Hematopoietic multipotent progenitor cell (in vitro differentiated cells): ENCODE data around the gene GAA. TPM values are rescaled to one million over a fixed set of nuclear protein-coding genes. Genes with fewer than 3 reads are reported as not detected.

Experiments used
- DNase-seq, 3 donors: peaks; one replicate each; pipeline ENCODE4 v3.0.0-alpha.2; 2011 to 2015; ENCODE audit warnings: low read depth in 2 of 3, low spot score in 2 of 3
- total RNA-seq: library from RNA; depleted of rRNA; stranded (reverse); fragments of >200 nt; gene quantifications from one replicate; pipeline ENCODE4 v1.2.3, GENCODE V29; 2012

Gene GAA
- total RNA-seq, 1 donor: 46.6 TPM

DNA sequence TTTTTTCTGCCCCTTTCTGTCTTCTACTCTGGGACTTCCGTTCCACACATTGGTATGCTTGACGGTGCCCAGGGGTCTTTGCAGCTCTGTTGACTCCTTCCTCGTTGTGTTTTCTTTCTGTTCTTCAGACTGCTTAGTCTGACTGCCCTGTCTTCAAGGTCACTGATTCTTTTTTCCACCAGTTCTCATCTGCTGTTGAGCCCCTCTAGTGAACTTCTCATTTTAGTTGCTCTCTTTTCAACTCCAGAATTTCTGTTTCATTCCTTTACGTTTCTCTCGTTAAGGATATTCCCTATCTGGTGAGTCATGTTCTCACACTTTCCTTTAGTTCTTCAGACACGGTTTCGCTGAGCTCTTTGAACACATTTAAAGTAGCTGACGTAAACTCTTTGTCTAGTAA, 13.8 kb downstream of the GAA start:
- DNase-seq: no peak

GRCh38 chr17:80116276-80116920, 15.0 kb downstream of the GAA start:
- DNase-seq: no peak

GRCh38 chr17:80116921-80117380, 15.6 kb downstream of the GAA start:
- no peak for DNase-seq

GRCh38 chr17:80117491-80118401, 16.4 kb downstream of the GAA start:
- DNase-seq: no peak

DNA sequence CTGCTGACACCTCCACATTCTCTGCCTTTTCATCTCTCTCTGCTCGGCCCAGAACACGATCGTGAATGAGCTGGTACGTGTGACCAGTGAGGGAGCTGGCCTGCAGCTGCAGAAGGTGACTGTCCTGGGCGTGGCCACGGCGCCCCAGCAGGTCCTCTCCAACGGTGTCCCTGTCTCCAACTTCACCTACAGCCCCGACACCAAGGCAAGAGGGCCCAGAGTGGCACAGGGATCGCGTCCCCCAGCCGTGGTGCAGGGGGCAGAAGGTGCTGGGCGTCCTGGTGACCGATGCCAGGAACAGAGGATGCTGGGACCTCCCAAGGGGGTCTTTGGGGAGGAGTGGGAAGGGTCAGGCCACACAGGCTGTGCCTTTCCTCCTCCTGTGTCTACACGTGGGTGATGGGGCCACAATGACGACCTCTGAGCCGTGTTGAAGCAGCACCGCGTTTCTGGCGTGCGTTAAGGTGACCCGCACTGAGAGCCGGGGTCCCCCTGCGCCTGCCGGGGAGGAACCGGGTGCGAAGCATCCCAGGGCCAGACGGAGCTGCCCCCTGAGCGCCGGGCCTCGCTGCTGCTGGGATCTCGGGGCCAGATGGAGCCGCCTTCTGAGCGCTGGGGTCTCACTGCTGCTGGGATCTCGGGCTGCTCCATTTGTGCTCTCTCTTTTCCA, 17.4 kb downstream of the GAA start:
- no peak for DNase-seq

- no peak for DNase-seq
These were observed 17.9 kb downstream of the GAA start for GRCh38 chr17:80119271-80119791.

GRCh38 chr17:80119839-80120238, 18.5 kb downstream of the GAA start:
- no peak for DNase-seq

- DNase-seq: no peak
These were observed 20.7 kb downstream of the GAA start for GRCh38 chr17:80122026-80122575.

GRCh38 chr17:80122926-80123505, 21.6 kb downstream of the GAA start:
- no peak for DNase-seq

DNA sequence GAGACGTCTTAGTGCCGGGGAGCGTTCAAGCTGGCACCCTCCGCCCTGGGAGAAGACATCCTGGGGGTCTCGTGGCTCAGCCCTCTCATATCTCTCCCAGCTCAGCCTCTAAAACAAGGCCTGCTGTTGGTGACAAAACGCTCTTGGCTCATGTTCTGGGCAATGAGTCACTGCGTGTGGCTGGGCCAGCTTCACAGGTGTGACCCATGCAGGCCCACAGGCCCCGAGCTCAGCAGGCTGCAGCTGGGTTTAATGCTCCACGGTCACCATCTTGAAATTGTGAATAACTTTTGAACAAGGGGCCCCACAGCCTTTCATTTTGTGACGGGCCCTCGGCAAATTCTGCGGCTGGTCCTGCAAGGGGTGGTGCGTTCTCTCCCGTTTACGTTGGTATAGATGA, 22.4 kb downstream of the GAA start:
- DNase-seq: no peak

DNA sequence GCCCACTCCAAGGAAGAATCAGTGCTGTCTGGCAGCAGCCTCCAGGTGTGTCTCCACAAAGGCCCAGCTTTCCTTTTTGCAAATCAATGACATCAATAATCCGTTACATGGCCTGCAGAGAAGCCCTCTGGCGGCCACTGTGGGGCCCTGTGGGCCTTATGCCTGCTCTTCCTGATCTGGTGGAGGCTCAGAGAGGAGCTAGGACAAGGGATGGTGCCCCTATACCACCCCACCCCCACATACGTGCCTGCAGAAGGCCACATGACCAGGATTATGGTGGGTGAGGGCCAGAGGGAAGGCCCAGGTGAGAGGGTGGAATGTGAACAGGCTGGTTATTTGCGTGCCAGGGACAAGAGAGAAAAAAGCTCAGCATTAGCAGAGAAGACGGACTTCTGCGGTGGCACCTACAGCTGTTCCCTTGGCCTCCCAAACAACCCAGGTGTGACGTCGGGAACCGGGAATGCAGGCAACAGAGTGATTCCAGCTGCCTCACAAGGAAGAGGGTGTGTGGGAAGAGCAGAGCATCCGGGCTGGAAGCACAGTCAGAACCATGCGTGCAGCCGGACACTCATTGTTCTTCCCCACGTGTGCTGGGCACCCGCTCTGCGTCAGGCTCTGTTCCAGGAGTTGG, 23.1 kb downstream of the GAA start:
- DNase-seq: no peak

- DNase-seq: no peak
These were observed 24.5 kb downstream of the GAA start for GRCh38 chr17:80125656-80126448.

DNA sequence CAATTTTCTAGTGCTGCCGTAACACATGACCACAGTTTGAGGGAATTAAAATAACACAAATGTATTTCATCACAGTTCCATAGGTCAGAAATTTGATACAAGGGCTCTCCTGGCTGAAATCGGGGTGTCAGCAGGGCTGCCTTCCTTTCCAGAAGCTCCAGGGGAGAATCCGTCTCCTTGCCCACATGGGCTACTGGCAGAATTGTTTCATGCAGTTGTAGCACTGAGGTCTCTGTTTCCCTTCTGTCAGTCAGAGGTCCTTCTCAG, 25.0 kb downstream of the GAA start:
- no peak for DNase-seq

DNA sequence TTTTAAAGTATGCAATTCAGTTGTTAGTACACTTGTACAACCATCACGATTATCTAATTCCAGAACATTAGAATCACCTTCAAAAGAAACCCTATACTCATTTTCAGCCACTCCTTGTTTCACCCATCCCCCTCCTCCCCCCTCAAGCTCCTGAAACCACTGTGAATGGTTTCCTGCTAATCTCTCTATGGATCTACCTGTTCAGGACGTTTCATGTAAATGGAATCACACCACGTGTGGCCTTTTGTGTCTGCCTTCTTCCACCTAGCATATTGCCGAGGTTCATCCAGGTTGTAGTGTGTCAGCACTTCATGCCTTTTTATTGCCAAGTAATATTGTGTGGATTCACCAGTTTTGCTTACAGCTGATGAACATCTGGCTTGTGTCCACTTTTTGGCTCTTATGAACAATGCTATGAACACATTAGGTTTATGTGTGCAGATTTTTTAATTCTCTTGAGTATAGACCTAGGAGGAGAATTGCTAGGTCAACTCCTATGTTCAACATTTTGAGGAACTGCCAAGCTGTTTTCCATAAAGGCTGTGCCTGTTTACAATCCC, 27.7 kb downstream of the GAA start:
- DNase-seq: no peak

GRCh38 chr17:80130992-80131391, 29.6 kb downstream of the GAA start:
- no peak for DNase-seq

GRCh38 chr17:80132906-80133625, 31.7 kb downstream of the GAA start:
- DNase-seq: no peak

- DNase-seq: no peak
These were observed 32.2 kb downstream of the GAA start for GRCh38 chr17:80133626-80133970.

DNA sequence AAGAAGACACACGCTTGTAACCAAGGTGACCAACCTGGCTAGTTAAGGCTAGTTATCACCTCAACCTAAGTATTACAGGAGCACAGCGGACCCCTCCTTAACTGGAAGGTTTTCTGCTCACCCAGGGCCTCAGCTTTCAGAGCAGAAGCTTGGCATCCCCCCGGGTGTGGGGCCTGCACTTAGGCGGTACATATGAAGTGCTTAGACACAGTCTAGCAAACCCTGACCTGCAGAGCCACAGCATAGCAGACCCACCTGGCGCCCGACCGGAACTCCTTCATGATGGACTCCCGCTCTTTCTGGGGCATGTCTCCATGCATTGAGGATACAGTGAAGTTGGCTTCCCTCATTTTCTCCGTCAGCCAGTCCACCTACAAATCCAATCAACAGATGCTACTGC, 35.8 kb downstream of the GAA start:
- no peak for DNase-seq
